Bone marrow (tissue), 2 donors: Measurements from ENCODE around the gene TPRN.
"Not testable (repeated sequence)": the region's sequence is repeated elsewhere in the genome, so short reads cannot be mapped to it uniquely, and the experiment has no call there.

ENCODE experiments used
- DNase-seq, 2 donors: peaks; one replicate each; lab custom pipeline; 2025; lab: John Stamatoyannopoulos, UW

Gene TPRN, protein sequence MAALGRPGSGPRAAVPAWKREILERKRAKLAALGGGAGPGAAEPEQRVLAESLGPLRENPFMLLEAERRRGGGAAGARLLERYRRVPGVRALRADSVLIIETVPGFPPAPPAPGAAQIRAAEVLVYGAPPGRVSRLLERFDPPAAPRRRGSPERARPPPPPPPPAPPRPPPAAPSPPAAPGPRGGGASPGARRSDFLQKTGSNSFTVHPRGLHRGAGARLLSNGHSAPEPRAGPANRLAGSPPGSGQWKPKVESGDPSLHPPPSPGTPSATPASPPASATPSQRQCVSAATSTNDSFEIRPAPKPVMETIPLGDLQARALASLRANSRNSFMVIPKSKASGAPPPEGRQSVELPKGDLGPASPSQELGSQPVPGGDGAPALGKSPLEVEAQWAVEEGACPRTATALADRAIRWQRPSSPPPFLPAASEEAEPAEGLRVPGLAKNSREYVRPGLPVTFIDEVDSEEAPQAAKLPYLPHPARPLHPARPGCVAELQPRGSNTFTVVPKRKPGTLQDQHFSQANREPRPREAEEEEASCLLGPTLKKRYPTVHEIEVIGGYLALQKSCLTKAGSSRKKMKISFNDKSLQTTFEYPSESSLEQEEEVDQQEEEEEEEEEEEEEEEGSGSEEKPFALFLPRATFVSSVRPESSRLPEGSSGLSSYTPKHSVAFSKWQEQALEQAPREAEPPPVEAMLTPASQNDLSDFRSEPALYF

DNA sequence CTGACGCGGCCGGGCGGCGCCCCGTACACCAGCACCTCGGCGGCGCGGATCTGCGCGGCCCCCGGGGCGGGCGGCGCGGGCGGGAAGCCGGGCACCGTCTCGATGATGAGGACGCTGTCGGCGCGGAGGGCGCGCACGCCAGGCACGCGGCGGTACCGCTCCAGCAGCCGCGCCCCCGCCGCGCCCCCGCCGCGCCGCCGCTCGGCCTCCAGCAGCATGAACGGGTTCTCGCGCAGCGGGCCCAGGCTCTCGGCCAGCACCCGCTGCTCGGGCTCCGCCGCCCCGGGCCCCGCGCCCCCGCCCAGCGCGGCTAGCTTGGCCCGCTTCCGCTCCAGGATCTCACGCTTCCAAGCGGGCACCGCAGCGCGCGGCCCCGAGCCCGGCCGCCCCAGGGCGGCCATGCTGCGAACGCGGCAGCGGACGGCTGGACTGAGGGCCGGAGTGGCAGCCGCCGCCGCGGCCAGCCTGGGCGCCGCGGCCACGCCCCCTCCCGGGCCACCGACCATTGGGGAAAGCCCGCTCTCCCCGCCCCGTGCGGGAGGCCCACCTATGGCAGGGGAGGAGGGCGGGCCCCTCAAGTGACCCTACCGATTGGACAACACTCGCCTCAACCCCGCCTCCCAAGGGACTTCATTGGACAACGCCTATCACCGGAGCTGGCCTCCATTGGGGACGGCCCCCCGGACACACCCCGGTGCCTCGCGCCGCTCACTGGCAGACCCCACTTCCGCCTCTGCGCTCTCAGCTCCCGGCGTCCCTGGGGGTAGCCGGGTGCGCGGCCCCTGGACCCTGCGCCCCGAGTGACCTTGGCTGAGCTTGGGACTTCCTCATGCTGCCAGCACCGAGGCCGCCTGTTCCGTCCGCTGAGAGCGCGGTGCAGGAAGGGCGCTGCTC lies at the start of gene TPRN:
Gene TPRN (minus strand): TSS at position 431 of the 894 bp plus-strand sequence. CDS start 30 bp downstream, at position 401.
- DNase-seq: peak; percentile 85 to 99

DNA sequence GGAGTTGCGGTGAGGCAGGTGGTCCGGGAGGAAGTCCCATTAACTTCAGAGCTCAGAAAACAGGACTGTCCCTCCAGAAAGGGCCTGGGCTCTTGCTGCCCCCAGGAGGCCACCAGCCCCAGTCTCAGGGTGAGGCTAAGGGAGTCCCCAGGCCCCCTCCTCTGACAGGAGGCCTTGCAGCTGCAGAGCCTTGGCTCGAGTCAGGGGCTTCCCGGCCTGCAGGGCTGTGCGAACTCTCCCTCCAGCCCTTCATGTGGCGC lies 47.3 kb upstream of the TPRN start:
- DNase-seq: no peak

DNA sequence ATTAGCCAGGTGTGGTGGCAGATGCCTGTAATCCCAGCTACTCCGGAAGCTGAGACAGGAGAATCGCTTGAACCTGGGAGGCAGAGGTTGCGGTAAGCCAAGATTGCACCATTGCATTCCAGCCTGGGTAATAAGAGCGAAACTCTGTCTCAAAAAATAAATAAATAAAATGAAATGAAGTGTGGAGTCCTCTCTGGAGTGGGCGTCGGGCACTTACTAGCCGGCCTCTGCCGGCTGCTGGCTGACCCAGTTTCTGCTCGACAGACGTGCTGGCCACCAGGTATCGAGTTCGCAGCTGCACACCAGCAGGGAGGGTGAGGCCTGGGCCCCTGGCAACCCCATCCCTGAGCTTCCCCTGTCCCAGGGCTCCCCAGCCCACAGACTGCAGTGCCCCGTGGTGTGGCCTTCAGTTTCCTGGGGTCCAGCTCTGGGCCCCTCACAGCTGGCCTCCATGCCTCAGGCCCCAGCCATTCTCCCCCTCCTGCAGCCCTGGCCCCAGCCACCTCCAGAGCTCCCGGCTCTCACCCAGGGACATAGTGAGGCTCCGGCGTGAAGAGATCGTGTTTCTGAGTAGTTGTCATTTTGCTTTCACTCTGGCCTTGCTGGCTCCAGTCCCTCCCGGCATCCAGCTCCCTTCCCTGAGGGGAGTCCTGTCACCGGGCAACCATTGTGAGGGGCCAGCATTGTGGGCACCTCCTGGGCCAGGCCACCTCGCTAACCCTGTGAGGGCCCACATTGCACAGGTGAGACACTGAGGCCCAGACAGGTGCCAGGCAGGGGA lies 46.8 kb upstream of the TPRN start:
- no peak for DNase-seq

DNA sequence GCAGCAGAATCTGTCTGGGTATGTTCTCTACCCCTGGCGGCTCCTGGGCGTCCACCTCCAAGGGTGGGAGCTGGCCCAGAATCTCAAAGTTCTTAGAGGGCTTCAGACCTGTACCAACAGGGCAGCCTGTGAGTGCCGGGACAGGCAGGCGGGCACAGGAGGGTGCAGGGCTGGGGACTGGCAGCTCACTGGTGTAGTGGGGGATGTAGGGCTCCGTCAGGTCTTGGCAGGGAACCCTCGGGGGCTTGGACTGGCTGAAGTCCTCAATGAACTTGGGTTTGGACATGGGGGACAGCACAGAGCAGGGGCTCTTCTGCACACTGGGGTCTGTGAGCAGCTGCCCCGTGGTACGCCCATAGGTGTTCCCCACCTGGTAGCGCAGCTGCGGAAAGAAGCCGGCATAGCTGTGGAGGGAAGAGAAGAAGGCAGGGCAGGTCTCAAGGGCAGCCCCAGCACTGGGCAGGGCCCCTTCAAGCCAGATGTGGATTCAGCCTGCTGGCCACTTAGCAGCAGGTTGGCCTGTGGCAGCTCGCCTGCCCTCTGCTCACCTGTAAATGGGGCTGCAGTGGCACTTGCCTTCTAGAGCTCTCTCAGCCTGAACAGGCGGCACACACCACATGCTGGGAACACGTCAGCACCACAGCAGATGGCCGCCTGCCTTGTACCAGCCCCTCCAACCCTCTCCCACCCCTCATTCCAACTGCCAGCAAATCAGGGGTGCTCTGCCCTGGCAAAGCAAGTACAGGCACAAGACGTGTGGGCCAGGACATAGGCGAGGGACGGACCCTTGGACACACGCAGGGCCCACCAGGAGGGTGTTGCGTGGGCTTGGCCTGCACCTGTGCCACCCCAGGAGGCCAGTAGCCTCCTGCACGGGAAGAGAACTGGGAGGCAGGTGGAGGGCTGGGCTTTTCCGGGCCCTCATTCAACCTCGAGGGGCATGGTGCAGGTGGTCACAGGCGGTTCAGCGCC lies 45.2 kb upstream of the TPRN start:
- no peak for DNase-seq

DNA sequence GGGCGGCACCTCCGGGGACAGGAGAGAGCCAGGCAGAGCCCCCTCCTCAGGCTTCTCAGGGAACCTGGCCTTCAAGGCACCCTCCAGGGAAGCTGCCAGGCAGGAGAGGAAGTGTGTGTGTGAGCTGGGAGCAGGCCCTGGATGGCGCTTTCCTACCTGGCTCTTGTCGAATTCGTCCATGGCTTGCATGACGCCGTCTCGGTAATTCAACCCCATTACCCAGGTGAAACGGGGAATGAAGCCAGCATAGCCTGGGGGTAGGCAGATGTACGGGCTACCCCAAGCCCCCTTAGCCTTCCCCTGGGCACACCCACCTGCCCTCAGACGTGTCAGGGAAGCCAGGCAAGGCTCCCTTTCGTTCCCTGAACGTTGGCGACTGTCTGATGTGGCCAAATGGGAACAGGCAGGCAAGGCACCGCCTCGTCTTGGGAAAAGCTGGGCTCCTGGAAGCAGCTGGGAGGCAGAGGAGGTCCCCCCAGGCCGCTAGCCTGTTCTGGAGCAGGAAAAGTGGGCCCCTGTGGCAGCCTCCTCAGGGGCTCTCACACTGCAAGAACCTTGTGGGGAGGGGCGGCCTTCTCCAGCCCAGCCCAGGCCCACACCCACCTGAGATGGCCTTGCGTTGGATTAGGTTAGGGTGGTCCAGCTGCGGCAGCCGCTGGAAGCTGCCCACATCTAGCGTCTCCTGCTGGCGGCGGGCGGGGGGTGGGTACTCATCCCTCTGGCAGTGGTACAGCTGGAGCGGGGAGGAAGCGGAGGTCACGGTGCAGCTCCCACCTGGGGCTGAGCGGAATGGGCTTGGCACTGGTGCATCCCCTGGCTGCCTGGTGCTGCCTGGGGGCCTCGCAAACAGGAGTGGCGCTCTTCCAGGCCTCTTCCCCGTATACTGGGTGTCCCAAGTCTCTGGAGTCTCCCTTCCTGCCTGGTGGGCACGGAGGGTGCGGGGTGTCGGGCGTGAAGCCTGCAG lies 44.2 kb upstream of the TPRN start:
- no peak for DNase-seq

DNA sequence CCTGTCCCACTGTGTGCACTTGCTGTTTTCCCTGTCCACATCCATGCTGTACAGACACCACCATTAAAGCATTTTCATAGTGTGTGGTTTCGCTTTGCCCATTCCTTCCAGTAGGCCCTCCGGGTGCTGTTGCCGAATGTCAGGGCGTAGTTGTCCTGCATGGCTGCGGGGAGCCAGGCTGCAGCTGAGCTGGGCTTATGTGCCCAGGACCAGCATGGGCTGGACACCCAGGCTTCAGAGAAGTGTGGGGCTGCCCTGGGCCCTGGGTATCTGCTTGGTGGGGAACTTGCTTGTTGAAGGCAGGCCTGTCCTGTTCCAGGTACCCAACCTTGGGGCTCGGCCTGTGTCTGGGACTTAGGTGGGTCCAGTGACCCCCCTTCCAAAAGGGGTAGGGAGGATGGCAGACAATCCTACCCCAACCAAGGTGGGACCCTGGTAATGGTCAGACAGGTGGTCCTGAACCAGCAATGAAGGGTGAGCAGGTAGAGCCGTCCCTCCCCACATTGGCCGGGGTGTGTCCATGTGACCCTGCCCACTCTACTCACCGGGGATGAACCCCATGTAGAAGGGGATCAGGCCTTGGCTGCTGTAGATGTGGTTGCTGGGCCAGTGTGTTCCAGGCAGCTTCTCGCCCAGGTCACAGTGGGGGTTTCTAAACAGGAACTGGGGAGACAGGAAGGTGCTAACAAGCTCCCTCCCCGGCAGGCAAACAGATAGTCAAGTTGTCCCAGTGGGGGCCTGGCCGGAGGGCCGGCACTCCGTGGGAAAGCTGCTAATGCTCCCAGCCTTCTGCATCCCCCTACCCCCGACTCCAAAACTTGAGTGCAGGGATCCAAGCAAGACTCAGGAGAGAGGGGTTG lies 43.3 kb upstream of the TPRN start:
- no peak for DNase-seq

DNA sequence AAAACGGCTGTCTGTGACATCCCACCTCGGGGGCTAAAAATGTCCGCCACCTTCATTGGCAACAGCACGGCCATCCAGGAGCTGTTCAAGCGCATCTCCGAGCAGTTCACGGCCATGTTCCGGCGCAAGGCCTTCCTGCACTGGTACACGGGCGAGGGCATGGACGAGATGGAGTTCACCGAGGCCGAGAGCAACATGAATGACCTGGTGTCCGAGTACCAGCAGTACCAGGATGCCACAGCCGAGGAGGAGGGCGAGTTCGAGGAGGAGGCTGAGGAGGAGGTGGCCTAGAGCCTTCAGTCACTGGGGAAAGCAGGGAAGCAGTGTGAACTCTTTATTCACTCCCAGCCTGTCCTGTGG lies 42.7 kb upstream of the TPRN start:
- not testable (repeated sequence) for DNase-seq

DNA sequence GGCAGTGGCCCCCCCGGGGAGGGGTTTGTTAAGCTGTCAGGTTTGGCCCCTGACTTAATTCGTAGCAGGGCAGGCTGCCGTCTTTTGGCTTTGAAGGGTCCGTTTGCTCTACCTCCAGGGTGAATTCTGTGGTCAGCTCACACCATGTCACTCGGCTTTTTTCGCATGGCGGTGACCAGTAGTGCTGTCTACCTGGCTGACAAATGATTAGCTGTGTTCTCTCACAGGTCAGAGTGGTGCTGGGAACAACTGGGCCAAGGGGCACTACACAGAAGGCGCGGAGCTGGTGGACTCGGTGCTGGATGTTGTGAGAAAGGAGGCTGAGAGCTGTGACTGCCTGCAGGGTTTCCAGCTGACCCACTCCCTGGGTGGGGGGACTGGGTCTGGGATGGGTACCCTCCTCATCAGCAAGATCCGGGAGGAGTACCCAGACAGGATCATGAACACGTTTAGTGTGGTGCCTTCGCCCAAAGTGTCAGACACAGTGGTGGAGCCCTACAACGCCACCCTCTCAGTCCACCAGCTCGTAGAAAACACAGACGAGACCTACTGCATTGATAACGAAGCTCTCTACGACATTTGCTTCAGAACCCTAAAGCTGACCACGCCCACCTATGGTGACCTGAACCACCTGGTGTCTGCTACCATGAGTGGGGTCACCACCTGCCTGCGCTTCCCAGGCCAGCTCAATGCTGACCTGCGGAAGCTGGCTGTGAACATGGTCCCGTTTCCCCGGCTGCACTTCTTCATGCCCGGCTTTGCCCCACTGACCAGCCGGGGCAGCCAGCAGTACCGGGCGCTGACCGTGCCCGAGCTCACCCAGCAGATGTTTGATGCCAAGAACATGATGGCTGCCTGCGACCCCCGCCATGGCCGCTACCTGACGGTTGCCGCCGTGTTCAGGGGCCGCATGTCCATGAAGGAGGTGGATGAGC lies 42.0 kb upstream of the TPRN start:
- no peak for DNase-seq

DNA sequence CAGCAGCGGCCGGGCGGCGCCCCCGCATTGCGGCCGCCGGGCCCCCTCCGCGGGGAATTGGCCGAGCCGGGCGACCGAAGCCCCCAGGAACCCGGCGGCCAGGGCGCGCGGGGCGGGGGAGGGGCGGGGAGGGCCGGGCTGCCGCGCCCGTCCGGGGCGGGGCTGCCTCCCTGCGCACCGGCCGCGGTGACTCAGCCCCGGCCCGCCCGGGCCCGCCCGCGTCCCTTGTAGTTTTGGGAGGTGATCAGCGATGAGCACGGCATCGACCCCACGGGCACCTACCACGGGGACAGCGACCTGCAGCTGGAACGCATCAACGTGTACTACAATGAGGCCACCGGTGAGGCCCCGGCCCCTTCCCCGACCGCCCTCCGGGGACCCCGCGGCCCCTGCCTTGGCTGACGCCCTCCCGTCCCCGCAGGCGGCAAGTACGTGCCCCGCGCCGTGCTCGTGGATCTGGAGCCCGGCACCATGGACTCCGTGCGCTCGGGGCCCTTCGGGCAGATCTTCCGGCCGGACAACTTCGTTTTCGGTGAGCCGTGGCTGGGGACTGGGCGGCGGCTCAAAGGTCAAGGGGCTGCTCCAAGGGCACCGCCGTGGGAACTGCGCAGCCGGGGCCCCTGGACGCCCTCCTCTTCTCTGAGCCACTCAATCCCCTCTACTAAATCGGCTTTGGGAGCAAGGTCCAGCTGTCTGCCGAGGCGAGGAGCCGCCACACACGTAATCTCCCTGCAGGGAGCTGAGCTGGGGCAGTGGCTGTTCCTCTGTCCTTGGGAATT lies 41.1 kb upstream of the TPRN start:
- DNase-seq: peak in 1 of 2 donors; percentile 80

DNA sequence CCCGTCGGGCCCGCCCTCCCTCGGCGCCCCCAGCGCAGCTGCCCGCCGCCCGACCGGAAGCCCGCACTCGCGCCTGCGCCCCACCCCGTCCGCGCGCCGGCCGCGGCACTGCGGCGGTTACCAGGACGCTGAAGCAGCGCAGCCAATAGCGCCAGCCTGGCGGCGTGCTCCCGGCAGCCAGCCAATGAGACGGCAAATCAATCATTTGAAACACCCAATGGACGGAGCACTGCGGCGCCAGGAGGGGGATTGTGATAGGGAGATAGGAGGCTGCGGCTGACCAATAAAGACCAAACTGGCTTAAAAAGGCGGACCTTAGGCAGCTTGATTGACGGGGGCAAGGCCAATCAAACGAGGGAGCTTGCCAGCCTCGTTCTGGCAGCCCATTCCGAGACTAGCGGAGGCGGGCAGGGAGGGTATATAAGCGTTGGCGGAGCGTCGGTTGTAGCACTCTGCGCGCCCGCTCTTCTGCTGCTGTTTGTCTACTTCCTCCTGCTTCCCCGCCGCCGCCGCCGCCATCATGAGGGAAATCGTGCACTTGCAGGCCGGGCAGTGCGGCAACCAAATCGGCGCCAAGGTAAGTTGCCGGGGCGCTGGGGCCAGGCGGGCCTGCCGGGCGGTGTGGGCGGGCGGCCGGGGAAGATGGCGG lies 40.4 kb upstream of the TPRN start, which contains the start of gene TUBB4B:
Gene TUBB4B (plus strand): TSS at position 447 of the 649 bp plus-strand sequence. CDS start 74 bp downstream, at position 521.
- peak; percentile 97 to 100 for DNase-seq

DNA sequence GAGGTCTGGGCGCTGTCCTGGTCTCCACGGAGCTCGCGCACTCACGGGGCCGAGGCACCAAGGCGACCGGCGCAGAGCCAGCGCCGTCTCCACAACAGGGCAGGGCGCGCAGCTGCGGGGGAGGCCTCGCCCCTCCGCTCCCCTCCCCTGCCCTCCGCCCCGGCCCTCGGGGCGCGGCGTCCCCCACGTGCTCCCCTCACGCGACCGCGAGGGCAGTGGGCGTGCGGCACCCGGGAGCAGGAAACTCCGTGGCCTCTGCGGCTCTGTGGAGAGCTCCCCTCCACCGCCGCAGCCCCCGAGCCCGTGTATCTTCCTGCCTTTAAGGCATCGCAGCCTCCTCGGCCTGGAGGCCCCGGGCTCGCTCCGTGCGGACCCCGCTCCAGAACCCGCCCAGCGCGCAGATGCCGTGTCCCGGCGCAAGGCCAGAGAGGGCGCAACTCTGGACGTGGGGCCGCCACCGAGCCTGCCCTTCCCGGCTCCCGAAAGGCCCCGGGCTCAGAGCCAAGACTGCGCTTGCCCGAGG lies 39.8 kb upstream of the TPRN start:
- DNase-seq: peak in 1 of 2 donors; percentile 28

DNA sequence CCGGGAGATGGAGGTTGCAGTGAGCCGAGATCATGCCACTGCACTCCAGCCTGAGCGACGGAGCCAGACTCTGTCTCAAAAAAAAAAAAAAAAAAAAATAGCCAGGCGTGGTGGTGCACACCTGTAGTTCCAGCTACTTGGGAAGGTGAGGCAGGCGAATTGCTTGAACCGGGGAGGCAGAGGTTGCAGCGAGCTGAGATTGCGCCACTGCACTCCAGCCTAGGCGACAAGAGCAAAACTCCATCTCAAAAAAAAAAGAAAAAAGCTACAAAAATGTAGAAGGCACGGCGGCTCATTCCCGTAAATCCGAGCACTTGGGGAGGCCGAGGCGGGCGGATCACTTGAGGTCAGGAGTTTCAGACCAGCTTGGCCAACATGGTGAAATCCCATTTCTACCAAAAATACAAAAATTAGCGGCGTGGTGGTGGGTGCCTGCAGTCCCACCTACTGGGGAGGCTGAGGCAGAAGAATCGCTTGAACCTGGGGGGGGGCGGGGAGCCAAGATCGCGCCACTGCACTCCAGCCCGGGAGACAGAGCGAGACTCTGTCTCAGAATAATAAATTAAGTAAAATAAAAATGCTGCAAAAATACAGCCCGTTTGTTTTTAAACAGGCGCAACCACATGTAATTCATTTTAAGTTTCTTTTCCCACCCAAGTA lies 39.1 kb upstream of the TPRN start:
- DNase-seq: not testable (repeated sequence)

DNA sequence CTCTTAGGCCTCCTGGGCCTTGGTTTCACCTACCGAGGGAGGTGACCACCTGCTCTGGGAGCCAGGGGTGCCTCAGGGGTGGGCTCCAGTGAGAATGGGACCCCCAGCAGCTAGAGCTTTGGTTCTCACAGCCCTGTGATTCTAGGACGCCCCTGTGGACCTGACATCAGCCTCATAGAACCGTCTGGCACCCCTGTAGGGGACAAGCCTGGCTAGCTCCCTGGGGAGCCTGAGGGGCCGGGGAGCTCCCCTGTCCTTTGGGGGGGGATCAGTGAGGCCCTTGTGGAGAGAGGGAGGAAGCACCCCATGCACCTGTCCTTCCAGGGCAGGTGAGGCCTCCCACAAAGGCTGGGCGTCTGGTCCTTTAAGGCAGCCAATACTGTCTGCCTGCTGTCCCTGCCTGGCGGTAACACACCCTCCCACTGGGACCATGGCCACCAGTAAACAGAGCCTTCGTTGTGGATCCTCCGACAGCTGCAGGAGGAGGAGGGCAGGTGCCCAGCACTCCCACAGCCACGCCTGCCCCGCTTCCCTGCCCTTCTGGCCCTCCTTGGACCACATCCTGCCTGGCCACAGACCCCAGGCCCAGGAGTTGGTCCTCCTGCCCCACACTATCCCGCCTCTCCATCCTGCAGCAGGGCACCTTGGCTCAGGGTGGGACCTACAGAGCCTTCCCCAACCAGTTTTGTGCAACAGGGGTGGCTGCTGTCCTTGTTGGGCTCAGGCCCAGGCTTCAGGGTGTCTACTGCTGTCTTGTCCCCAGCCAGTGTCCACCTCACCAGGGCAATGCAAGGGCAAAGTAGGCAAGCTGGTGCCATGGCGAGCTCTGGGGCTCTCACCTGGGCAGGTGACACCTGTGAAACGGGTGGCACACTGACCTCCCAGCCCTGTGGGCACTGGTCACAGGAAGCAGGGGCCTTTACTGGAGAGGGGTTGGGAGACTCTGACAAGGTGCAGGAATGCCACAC lies 37.5 kb upstream of the TPRN start:
- no peak for DNase-seq

DNA sequence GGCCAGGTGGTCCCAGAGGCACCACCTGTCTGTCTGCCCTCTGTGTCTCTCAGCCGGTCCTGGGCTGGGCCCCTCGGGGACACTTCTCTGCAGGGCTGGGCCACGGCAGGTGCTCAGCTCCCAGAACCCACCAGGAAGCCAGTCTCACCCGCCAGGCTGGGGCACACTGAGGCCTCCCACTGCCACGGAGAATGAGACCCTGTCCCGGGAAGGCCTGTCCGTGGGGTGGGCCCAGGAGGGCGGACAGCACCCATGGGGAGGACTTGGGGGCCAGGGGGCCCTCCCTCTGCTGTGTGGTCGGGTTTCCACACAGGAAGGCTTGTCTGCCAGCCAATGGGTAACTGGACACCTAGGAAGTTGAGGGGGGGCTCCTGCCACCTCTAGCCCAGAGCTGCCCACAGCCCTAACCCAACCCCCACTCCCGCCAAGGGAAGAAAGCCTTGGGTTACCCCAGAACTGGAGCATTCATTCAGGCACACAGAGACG lies 36.4 kb upstream of the TPRN start:
- no peak for DNase-seq
